Hepatic stellate cell (primary cell): ENCODE data around the gene AGFG1.
"Not testable (repeated sequence)": the region's sequence is repeated elsewhere in the genome, so short reads cannot be mapped to it uniquely, and the experiment has no call there.

Experiments used
- DNase-seq: peaks from one replicate; pipeline ENCODE4 v3.0.0; 2011; ENCODE audit warnings: low spot score

The AGFG1 gene

DNA sequence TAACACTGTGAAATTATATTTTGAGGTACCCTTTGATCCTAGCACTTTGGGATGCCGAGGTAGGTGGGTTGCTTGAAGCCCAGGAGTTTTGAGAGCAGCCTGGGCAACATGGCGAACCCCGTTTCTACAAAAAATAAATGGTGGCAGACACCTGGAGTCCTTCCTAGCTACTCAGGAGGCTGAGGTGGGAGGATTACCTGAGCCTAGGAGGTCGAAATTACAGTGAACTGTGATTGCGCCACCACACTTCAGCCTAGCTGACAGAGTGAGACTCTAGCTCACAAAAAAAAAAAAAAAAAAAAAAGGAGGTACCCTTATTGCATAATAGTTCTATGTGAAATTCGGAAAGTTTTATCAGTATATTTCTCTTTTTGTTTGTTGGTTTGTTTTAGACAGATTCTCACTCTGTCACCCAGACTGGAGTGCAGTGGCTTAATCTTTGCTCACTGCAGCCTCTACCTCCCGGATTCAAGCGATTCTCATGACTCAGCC, 67.6 kb downstream of the AGFG1 start:
- no peak for DNase-seq

DNA sequence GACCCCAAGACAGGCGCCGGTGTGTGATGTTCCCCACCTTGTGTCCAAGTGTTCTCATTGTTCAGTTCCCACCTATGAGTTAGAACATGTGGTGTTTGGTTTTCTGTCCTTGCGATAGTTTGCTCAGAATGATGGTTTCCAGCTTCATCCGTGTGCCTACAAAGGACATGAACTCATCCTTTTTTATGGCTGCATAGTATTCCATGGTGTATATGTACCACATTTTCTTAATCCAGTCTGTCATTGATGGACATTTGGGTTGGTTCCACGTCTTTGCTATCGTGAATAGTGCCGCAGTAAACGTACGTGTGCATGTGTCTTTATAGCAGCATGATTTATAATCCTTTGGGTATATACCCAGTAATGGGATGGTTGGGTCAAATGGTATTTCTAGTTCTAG, 68.4 kb downstream of the AGFG1 start:
- not testable (repeated sequence) for DNase-seq

DNA sequence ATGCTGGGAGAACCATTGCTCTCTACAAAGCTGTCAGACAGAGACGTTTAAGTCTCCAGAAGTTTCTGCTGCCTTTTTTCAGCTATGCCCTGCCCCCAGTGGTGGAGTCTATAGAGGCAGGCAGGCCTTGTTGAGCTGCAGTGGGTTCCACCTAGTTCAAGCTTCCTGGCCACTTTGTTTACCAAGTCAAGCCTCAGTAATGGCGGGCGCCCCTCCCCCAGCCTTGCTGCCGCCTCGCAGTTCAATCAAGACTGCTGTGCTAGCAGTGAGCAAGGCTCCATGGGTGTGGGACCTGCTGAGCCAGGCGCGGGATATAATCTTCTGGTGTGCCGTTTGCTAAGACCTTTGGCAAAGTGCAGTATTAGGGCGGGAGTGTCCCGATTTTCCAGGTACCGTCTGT, 74.0 kb downstream of the AGFG1 start:
- no peak for DNase-seq

DNA sequence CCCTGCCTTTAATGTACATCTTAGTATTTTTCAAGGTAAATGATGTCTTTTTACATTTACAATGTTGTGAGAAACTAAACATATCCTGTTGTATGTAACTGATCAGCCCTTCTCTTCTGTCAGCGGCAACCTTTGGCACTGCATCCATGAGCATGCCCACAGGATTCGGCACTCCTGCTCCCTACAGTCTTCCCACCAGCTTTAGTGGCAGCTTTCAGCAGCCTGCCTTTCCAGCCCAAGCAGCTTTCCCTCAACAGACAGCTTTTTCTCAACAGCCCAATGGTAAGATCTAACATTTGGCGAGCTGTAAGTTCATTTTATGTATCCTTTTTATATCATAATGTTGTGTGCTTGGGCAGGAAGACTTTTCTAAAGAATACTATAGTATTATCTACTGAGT, 79.9 kb downstream of the AGFG1 start:
- no peak for DNase-seq

DNA sequence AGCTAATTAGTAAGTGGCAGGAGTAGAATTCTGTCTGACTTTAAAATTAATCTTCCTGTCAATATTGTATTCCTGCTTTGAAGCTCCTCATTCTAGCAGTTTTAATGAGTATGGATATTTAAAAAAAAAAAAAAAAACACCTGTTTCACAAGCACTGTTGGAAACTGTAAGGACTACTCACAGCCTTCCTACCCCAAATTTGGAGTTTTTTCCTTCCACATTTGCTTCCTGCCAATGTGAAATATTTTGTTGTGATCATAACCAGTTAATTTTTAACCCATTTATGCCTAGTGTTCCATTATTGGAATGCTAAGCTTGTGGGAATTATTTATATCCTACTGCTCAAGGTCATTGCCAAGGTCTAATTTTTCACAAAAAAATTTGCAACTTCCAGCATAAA, 90.6 kb downstream of the AGFG1 start:
- no peak for DNase-seq

DNA sequence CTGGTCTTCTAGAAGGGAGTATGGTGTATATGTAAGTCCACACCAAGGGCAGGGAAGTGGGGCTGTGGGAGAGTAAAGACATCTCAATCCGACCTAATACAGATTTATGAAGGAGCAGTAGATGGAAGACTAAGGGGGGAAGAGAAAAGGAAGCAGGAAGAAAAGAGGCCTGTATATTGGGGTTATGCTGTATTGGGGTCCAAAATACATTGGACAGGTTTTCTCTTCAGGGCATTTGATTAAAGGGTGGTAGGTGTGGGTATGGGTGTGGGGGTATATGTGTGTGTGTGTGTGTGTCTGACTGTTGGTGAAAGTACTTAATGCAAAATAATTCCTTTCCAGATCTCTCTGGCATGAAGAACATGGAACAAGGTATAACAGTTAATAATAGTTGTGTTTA, 93.1 kb downstream of the AGFG1 start:
- no peak for DNase-seq

DNA sequence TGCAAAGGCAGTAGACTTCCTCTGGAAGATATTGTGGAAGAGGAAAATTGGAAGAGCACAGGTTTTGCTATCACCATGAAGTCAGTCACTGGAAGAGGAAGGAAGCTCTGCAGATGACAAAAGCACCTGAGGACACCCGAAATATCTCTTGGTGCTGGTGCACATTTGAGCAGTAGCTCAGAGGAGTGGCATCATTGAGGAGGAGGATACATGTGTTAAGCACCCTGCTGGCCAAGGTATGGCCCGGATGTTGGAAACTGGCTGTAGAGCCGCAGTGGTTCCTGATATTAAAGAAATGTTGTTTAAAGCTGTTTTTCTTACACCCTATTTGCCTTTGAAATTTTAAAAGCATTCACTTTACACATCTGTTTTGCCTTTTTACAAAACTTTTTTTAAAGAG, 94.1 kb downstream of the AGFG1 start:
- DNase-seq = no peak

DNA sequence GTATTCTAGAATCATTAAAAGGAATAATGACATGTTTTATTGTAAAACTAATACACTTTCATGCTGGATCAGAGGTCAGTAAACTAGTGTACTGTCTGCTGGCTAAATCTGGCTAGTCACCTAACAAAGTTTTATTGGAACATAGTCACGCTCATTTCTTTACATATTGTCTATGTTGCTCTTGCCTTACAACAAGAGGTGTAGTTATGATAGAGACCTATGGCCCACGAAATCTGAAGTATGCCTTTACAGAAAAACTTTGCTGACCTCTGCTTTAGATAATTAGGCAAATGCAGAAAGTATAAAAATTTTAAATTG, 96.9 kb downstream of the AGFG1 start:
- no peak for DNase-seq

DNA sequence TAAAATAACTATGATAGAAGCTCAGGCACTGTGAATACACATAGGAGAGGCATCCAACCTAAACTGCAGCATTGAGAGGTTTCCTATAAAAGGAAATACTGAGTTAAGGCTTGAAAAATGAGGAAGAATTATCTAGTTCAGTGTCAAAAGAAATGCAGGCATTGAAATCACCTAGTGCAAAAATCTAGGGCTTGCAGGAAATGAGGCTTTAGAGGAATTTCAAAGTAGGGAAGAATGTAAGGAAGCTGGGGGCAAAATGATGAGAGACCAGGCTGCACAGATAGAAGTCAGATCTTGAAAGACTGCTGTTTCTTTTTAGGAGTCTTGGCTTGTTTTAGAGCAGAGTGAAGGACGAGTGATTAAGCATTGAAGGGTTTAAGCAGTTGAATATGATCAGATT, 98.7 kb downstream of the AGFG1 start:
- DNase-seq = no peak

DNA sequence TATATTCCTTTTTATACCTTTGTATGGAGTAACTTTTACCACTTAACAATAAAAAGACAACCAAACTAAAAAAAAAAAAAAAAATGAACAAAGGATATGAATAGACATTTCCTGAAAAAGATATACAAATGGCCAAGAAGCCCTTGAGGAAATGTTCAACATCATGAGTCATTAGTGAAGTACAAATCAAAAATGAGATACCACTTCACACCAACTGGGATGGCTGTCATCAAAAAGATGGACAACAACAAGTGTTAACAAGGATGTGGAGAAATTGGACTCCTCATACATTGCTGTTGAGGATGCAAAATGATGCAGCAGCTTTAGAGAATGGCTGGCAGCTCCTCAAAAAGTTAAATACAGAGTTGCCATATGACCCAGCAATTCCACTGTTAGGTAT, 104.2 kb downstream of the AGFG1 start:
- no peak for DNase-seq

DNA sequence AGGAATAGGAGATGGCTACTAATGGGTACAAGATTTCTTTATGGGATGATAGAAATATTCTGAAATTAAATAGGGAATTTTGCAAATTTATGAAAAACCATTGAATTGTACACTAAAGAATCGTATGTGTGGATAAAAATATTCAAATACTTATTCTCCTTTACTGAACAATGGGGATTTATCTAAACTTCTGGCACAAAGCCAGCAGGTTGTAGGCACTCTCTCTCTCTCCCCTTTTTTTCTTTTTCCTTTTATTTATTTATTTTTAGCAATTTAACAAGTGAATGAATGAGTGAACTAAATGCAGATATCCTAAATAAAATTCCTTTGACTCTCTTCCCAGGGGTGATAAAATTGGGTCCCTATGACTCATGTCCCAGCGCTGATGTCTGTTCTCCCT, 104.9 kb downstream of the AGFG1 start:
- no peak for DNase-seq

DNA sequence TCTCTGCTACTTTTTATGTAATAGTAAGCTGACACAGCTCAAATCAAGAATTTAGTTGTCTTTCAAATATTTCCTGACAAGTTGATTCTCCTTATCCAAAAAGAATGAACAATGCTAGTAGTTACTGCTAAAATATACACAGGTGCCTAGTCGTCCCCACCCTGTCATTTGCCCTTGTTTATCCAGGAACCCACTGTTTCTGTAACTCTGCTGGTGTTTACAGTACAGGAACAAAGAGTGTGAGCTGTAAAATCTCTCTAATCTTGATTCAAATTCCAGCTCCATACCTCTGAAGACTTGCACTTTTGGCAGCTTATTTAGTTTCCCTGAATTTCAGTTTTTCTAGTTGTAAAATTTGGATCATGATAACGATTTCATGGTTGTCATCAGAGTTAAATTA, 105.6 kb downstream of the AGFG1 start:
- no peak for DNase-seq

DNA sequence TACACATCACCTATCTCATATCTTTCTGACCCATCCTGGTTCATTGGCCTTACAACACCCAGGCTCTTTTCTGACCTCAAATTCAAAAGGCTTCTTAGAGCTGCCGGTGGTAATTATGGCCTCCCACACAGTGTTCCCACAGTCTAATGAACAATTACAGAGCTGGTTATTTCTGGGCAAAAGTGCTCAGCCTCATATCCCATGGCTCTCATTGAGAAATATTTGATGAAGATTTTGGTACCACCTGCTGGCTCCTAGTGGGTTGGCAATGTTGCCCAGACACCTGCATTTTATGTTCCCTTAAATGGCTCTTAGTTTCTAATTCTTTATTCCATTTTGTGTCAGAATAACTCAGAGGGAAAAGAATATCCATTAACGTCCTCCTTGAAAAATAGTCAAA, 106.7 kb downstream of the AGFG1 start:
- no peak for DNase-seq

DNA sequence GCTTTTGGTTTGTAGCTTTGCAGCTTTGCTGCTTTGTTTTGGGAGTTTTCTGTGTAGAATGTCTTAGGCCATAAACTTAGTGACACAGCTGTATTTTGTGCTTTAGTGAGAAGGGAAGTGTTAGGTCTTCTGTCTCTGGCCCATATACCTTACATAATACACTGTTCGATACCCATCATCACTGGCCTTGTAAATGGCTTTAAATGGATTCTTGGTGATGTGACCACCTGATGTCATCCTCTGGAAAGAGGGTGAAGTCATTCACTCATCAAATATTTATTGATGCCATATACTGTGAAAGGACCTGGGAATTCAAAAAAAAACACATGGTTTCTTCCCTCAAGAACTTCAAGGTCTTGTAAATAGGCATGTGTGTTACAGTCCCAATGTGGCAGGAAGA, 107.8 kb downstream of the AGFG1 start:
- DNase-seq = no peak

DNA sequence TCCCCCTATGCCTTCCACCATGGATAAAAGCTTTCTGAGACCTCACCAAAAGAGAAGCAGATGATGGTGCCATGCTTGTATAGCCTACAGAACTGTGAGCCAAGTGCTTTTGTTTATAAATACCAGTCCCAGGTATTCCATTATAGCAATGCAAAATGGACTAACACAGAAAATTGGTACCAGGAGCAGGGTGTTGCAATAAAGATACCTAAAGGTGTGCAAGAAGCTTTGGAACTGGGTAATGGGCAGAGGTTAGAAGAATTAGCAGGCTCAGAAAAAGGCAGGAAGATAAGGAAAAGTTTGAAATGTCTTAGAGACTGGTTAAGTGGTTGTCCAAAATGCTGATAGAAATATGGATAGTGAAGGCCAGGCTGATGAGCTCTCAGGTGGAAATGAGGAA, 110.4 kb downstream of the AGFG1 start:
- DNase-seq = no peak

DNA sequence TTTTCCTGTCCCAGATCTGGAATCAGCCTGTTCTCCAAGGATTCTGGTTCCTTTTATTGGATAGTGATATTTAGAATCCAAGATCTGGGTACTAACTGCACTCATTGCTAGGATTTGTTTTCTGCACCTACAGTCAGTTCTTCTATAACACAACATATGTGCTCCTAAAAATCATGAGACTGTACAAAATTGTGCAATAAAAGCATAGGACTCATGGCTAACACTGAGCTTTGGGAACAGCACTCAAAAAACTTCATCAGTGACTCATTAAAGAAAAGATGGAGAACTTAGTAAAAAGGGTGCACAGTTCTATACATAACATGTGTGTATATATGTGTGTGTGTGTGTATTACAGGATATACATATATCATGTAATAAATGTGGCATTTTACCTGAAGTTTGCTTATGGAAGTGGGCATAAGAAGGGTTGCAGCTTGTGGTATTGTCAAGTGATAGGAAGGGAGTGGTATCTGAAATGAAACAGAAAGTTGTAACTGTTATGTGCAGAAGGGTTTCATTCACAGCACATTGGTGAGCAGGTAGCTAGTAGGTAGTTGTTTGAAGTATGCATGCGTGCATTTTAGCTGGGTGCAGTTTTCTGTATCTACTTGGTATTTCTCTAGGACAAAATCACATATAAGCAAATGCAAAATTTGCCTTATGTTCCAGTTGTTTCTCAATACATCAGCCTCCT, 120.9 kb downstream of the AGFG1 start:
- DNase-seq = no peak

DNA sequence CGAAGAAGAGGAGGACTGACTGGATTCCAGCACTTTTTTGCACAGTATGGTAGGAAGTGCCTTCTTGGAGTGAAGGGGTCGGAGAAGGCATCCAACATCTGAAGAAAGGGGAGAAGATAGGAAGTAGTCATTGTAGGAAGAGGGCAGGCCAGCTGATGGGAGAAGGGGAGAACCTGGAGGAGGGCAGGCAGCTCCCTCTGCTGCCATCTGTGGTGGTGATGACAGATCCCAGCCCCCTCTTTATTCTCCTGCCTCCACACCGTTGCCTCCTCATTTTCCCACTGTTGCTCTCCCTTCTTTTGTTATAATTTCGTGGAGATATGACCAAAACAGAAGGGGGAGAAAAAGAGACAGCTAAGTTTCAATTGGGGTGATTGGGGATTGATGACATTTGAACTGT, 123.8 kb downstream of the AGFG1 start:
- no peak for DNase-seq

DNA sequence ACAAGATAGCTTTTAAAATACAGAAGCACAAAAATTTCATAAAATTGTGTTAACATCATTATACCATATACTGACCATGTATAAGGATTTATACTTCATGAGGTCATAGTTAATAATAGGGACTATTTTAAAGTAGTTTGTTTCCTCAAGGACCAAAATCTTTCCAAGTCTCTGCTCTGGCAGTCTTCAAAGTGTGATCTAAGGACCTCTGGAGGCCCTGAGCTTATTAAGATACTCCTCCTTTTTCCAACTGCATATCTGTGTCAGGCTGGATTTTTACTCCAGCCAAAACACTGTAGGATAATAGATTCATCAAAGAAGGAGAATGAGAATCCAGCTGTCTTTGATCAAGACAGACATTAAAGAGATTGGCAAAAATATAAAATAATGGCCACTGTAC, 125.1 kb downstream of the AGFG1 start:
- DNase-seq = no peak

DNA sequence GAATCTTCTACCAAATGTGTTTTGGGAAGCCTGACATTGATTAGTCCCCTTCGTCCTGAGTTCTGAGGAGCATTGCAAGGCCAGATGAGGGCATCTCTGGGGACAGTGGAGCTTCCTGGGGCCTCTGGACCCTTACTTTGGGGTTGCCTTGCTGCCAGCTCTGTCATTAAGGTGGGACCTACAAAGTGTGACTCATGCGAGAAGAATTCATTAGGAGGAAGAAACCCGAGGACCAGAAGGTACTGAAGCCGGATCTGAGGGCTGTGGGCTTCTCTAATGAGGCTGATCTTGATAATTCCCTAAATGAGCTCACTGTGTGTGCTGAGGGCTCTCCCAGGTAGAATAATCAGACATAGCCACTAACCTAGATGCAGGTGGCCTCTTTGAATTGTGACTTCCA, 126.0 kb downstream of the AGFG1 start:
- DNase-seq = no peak

DNA sequence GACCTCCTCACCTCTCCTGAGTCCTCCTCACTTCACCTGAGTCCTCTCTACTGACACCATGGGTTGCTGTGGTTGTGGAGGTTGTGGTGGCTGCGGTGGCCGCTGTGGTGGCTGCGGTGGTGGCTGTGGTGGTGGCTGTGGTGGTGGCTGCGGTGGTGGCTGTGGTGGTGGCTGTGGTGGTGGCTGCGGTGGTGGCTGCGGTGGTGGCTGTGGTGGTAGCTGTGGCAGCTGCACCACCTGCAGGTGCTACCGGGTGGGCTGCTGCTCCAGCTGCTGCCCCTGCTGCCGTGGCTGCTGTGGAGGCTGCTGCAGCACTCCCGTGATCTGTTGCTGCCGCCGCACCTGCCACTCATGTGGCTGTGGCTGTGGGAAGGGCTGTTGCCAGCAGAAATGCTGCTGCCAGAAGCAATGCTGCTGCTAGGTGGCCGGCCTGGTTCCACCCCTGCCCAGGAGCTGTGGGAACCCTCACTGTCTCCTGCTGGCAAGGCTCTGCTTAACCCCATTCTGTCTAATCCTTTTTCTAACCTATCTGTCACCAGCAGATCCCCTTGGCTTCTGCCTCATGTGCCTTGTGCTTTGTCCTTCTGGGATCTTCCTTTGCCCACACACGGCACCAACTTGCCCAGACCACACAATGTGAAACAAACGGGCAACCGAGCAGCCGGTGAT, 127.0 kb downstream of the AGFG1 start, which contains the start of gene SCYGR2:
Gene SCYGR2, plus strand, starts transcription at position 59 of the 669 bp plus-strand sequence. Its CDS starts 0 bp downstream, at position 59.
- DNase-seq = not testable (repeated sequence)

DNA sequence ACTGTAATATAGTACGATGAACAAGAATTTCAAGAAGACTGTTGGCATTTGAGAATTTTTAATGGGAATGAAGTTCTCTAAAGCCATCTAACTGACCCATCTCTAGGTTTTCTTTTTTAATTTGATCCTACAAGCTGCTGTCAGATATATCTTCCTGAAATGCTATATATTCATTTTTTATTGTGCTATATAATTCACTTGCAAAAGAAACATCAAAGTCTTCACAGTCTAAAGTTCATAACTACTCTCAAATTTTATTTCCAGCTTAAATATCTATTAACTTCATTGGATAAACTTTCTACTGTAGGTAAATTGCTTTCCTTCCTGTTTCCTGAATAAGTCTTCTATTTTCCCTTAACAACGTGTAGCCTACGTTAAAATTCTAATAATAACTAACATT, 130.4 kb downstream of the AGFG1 start:
- no peak for DNase-seq

DNA sequence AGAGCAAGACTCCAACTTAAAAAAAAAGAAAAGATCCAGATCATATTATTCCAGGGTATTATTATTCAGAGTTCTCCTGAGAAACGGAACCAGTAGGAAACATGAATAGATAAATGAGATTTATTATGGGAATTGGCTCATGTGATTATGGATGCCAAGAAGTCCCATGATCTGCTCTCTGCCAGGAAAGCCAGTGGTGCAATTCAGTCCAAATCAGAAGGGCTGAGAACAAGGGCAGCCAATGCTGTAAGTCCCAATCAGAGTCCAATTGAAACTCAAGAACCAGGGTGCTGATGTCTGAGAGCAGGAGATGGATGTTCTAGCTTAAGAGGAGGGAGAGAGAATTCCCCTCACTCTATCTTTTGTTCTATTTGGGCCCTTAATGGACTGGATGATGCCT, 134.5 kb downstream of the AGFG1 start:
- DNase-seq = no peak

DNA sequence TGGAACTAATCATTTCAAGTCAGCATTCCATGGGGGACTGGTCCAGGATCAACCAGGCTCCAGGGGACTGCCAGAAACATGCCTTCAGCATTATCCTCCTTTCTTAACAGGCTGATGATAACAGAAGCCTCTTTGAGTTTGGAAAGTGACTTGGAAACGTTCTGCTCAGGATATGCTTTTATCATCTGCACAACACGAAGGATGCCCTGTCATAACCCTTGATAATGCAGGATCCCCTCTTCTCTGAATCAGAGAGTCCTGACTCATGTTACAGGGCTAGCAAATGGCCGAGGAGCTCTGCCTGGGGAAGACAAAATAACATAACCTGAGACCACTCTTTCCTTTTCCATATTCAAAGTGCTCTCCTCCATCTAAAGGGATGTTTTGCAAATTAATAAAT, 136.0 kb downstream of the AGFG1 start:
- DNase-seq = no peak
